ENCODE data around the gene CIRBP. TPM values are rescaled to one million over a fixed set of nuclear protein-coding genes. Genes with fewer than 3 reads are reported as not detected.

CIRBP gene
- total RNA-seq, 2 donors from 2014 or later = 163 to 179 TPM

GRCh38 chr19:1261798-1262622, 7.1 kb upstream of the CIRBP start:
- intact Hi-C loops (cut with DNase I) = no loop called here
- Histone ChIP-seq H3K4me1 (peaks cover 29% of the 10 kb centered on the region), H3K9me3 (no peaks in the 10 kb centered on the region), H3K27ac (peak overlapping the region; percentile 91), H3K9ac (ENCODE audit: low read depth in 2 of 2, low read length in 2 of 2) (peak overlapping the region; percentile 98 to 100), H3K36me3 (peaks cover 2% of the 10 kb centered on the region), H3K27me3 (no peaks in the 10 kb centered on the region), H3K4me3 (peak overlapping the region; percentile 54)
- TF ChIP-seq, protein P1, sequence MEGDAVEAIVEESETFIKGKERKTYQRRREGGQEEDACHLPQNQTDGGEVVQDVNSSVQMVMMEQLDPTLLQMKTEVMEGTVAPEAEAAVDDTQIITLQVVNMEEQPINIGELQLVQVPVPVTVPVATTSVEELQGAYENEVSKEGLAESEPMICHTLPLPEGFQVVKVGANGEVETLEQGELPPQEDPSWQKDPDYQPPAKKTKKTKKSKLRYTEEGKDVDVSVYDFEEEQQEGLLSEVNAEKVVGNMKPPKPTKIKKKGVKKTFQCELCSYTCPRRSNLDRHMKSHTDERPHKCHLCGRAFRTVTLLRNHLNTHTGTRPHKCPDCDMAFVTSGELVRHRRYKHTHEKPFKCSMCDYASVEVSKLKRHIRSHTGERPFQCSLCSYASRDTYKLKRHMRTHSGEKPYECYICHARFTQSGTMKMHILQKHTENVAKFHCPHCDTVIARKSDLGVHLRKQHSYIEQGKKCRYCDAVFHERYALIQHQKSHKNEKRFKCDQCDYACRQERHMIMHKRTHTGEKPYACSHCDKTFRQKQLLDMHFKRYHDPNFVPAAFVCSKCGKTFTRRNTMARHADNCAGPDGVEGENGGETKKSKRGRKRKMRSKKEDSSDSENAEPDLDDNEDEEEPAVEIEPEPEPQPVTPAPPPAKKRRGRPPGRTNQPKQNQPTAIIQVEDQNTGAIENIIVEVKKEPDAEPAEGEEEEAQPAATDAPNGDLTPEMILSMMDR (IDR thresholded peaks at IDR 0.05) = no peak
- DNase-seq = peak; percentile 94

DNA sequence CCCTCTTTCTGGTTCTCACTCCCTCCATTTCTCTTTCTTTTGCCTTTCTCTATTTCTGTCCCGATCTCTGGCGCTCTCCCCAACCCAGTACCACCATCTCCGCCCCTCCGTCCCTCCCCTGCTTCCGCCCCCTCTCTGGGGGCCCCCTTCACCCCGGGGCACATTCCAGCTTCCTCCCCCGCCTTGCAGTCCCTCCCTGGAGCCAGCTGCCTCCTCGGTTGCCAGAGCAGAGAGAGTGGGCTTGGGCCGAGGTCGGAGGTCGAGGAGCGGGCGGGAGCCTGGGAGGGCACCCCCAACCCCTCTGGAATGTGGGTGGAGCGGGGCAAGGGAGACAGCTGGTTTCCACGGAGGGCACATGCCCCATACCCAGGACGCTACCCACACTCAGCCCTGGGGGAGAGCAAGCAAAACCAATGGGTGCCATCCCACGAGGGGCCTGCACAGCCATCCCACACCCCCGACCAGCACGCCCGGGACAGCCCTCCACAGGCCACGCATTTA, 6.5 kb upstream of the CIRBP start:
- intact Hi-C loops (cut with DNase I) = no loop called here
- no peaks in the 10 kb centered on the region for H3K27me3 ChIP-seq
- H3K9ac ChIP-seq (ENCODE audit: low read depth in 2 of 2, low read length in 2 of 2) = peak overlapping the region; percentile 98 to 100
- H3K4me3 ChIP-seq = peak overlapping the region; percentile 12
- H3K36me3 ChIP-seq = no peaks in the 10 kb centered on the region
- peaks cover 36% of the 10 kb centered on the region for H3K4me1 ChIP-seq
- DNase-seq = no peak
- TF ChIP-seq, protein P1 (IDR thresholded peaks at IDR 0.05) = no peak
- H3K27ac ChIP-seq = peak overlapping the region; percentile 91
- no peaks in the 10 kb centered on the region for H3K9me3 ChIP-seq

GRCh38 chr19:1263188-1263587, 5.9 kb upstream of the CIRBP start:
- Histone ChIP-seq H3K36me3 (no peaks in the 10 kb centered on the region), H3K27ac (peak overlapping the region; percentile 91), H3K27me3 (no peaks in the 10 kb centered on the region), H3K4me1 (peaks cover 41% of the 10 kb centered on the region), H3K9me3 (no peaks in the 10 kb centered on the region), H3K4me3 (peak overlapping the region; percentile 12), H3K9ac (ENCODE audit: low read depth in 2 of 2, low read length in 2 of 2) (peak overlapping the region; percentile 98 to 100)
- TF ChIP-seq, protein P1 (IDR thresholded peaks at IDR 0.05) = no peak
- intact Hi-C loops (cut with DNase I) = no loop called here
- no peak for DNase-seq

GRCh38 chr19:1264801-1265614, 4.1 kb upstream of the CIRBP start:
- peaks cover 44% of the 10 kb centered on the region for H3K4me1 ChIP-seq
- intact Hi-C loops (cut with DNase I) = no loop called here

More at GRCh38 chr19:1264801-1265614, 4.1 kb upstream of the CIRBP start:
- H3K36me3 ChIP-seq = no peaks in the 10 kb centered on the region
- peak overlapping the region; percentile 46 to 64 for H3K9ac ChIP-seq (ENCODE audit: low read depth in 2 of 2, low read length in 2 of 2)
- H3K4me3 ChIP-seq = no peak overlapping the region
- H3K27ac ChIP-seq = peak overlapping the region; percentile 84
- no peaks in the 10 kb centered on the region for H3K27me3 ChIP-seq
- H3K9me3 ChIP-seq = no peaks in the 10 kb centered on the region
- DNase-seq = peak; percentile 74
- TF ChIP-seq, protein P1 (IDR thresholded peaks at IDR 0.05) = no peak

Data from colonic mucosa (tissue), 4 donors.